Esophagus (tissue), 2 donors: ENCODE results near the gene ANK3. TPM values are rescaled to one million over a fixed set of nuclear protein-coding genes. Genes with fewer than 3 reads are reported as not detected.

Experiments used
- H3K27ac ChIP-seq, 2 donors: one replicate each; pipeline ENCODE4 v1.5.1; 2013; ENCODE audit warnings: low read depth in 2 of 2, mild to moderate bottlenecking in 2 of 2, inconsistent platforms in 1 of 2, low read length in 1 of 2, moderate library complexity in 1 of 2
- H3K27me3 ChIP-seq, 2 donors: one replicate each; pipeline ENCODE4 v1.6.1; 2013; ENCODE audit warnings: low read length in 2 of 2, control low read depth in 1 of 2, mild to moderate bottlenecking in 1 of 2; ENCODE audit not compliant: insufficient read depth in 2 of 2, control insufficient read depth in 1 of 2
- H3K36me3 ChIP-seq, 2 donors: one replicate each; pipeline ENCODE4 v1.6.1; 2013; ENCODE audit warnings: low read length in 1 of 2; ENCODE audit not compliant: control insufficient read depth in 2 of 2, insufficient read depth in 2 of 2
- H3K4me1 ChIP-seq, 2 donors: one replicate each; pipeline ENCODE4 v1.6.1; 2013; ENCODE audit warnings: low read length in 1 of 2; ENCODE audit not compliant: control insufficient read depth in 2 of 2, insufficient read depth in 2 of 2
- H3K4me3 ChIP-seq, 2 donors: one replicate each; pipeline ENCODE4 v1.5.1; 2013; ENCODE audit warnings: low read length in 2 of 2, mild to moderate bottlenecking in 2 of 2, low read depth in 1 of 2, moderate library complexity in 1 of 2
- H3K9me3 ChIP-seq, 2 donors: one replicate each; pipeline ENCODE4 v1.6.1; 2013; ENCODE audit warnings: mild to moderate bottlenecking in 2 of 2, low read depth in 1 of 2, low read length in 1 of 2, moderate library complexity in 1 of 2; ENCODE audit not compliant: control insufficient read depth in 2 of 2, insufficient read depth in 1 of 2
- WGBS, 2 donors: extraction: QIAGEN DNeasy Blood & Tissue Kit; methylation state at CpG; one replicate each; pipeline ENCODE4 v1.1.7; 2013; 5-methylcytosine and 5-hydroxymethylcytosine counted together
- polyA plus RNA-seq, 2 donors: library from polyadenylated mRNA; stranded (reverse); fragments of 200-250 nt; gene quantifications; one replicate each; pipeline ENCODE4 v1.2.3, GENCODE V29; 2013
- donor health status: healthy with polysubstance abuse.
- donor health status: Bipolar disorder and iron deficiency.

ANK3 gene
- polyA plus RNA-seq, 2 donors: 6.9 to 7.8 TPM

GRCh38 chr10:60414877-60415585, 25.4 kb upstream of the ANK3 start:
- Histone ChIP-seq H3K27ac (no peak overlapping the region), H3K4me1 (no peaks in the 10 kb centered on the region), H3K9me3 (no peaks in the 10 kb centered on the region), H3K4me3 (no peak overlapping the region), H3K36me3 (no peaks in the 10 kb centered on the region), H3K27me3 (no peaks in the 10 kb centered on the region)
- 82 to 83% methylated on average over 12 of the region's 12 CpGs for WGBS, 2 donors

- no peak overlapping the region for H3K27ac ChIP-seq
- no peak overlapping the region for H3K4me3 ChIP-seq
- no peaks in the 10 kb centered on the region for H3K4me1 ChIP-seq
- H3K9me3 ChIP-seq: no peaks in the 10 kb centered on the region
- H3K27me3 ChIP-seq: no peaks in the 10 kb centered on the region
- 90 to 95% methylated on average over 2 of the region's 2 CpGs for WGBS, 2 donors
- H3K36me3 ChIP-seq: no peaks in the 10 kb centered on the region
These were observed 24.4 kb upstream of the ANK3 start for GRCh38 chr10:60414111-60414510.

- WGBS, 2 donors: 81 to 85% methylated on average over 2 of the region's 2 CpGs
- Histone ChIP-seq H3K4me3 (no peak overlapping the region), H3K4me1 (no peaks in the 10 kb centered on the region), H3K27me3 (no peaks in the 10 kb centered on the region), H3K27ac (no peak overlapping the region), H3K36me3 (no peaks in the 10 kb centered on the region), H3K9me3 (no peaks in the 10 kb centered on the region)
These were observed 23.8 kb upstream of the ANK3 start for GRCh38 chr10:60413306-60414012.

GRCh38 chr10:60410970-60411369, 21.3 kb upstream of the ANK3 start:
- H3K4me3 ChIP-seq: no peak overlapping the region
- H3K36me3 ChIP-seq: no peaks in the 10 kb centered on the region
- no peaks in the 10 kb centered on the region for H3K27me3 ChIP-seq
- WGBS, 2 donors: 86 to 89% methylated on average over 3 of the region's 3 CpGs
- no peaks in the 10 kb centered on the region for H3K9me3 ChIP-seq
- H3K4me1 ChIP-seq: no peaks in the 10 kb centered on the region
- no peak overlapping the region for H3K27ac ChIP-seq

- 98% methylated on average over 2 of the region's 2 CpGs for WGBS, 2 donors
- H3K27ac ChIP-seq: no peak overlapping the region
- H3K4me3 ChIP-seq: no peak overlapping the region
- H3K4me1 ChIP-seq: no peaks in the 10 kb centered on the region
- no peaks in the 10 kb centered on the region for H3K27me3 ChIP-seq
- H3K9me3 ChIP-seq: no peaks in the 10 kb centered on the region
- H3K36me3 ChIP-seq: no peaks in the 10 kb centered on the region
These were observed 19.5 kb upstream of the ANK3 start for GRCh38 chr10:60409202-60409601.

- H3K27ac ChIP-seq: no peak overlapping the region
- no peak overlapping the region for H3K4me3 ChIP-seq
- no peaks in the 10 kb centered on the region for H3K36me3 ChIP-seq
- no peaks in the 10 kb centered on the region for H3K9me3 ChIP-seq
- WGBS, 2 donors: 86 to 95% methylated on average over 3 of the region's 3 CpGs
- H3K4me1 ChIP-seq: no peaks in the 10 kb centered on the region
- H3K27me3 ChIP-seq: no peaks in the 10 kb centered on the region
These were observed 16.5 kb upstream of the ANK3 start for GRCh38 chr10:60406182-60406581.

GRCh38 chr10:60405172-60405571, 15.5 kb upstream of the ANK3 start:
- H3K4me3 ChIP-seq: no peak overlapping the region
- no peaks in the 10 kb centered on the region for H3K27me3 ChIP-seq
- no peaks in the 10 kb centered on the region for H3K4me1 ChIP-seq
- no peaks in the 10 kb centered on the region for H3K9me3 ChIP-seq
- H3K27ac ChIP-seq: no peak overlapping the region
- no peaks in the 10 kb centered on the region for H3K36me3 ChIP-seq

GRCh38 chr10:60403168-60403873, 13.6 kb upstream of the ANK3 start:
- Histone ChIP-seq H3K36me3 (no peaks in the 10 kb centered on the region), H3K27ac (no peak overlapping the region), H3K27me3 (no peaks in the 10 kb centered on the region), H3K4me3 (no peak overlapping the region), H3K9me3 (no peaks in the 10 kb centered on the region), H3K4me1 (no peaks in the 10 kb centered on the region)
- WGBS, 2 donors: 91 to 94% methylated on average over 8 of the region's 8 CpGs

- no peak overlapping the region for H3K4me3 ChIP-seq
- H3K27me3 ChIP-seq: no peaks in the 10 kb centered on the region
- no peak overlapping the region for H3K27ac ChIP-seq
- H3K36me3 ChIP-seq: no peaks in the 10 kb centered on the region
- H3K4me1 ChIP-seq: no peaks in the 10 kb centered on the region
- no peaks in the 10 kb centered on the region for H3K9me3 ChIP-seq
These were observed 10.7 kb upstream of the ANK3 start for GRCh38 chr10:60400366-60400765.
